Pancreas (tissue), 10 donors: ENCODE results near the gene TEX101. TPM values are rescaled to one million over a fixed set of nuclear protein-coding genes. Genes with fewer than 3 reads are reported as not detected.
"Not testable (repeated sequence)": the region's sequence is repeated elsewhere in the genome, so short reads cannot be mapped to it uniquely, and the experiment has no call there.

Experiments used
- ATAC-seq, 4 donors: fragments of 200-7000 bp; cut with Tn5 transposase; one replicate each; pipeline versions ENCODE4 v1.8.0 to v1.9.1; 2020; ENCODE audit warnings: mild to moderate bottlenecking in 4 of 4, moderate library complexity in 4 of 4
- DNase-seq, 6 donors: peaks; one replicate each; pipeline ENCODE4 v3.0.0-alpha.2; 2020
- FAIRE-seq: peaks from 2 replicates; lab custom pipeline; 2012; peaks lifted over from hg19 to GRCh38; lab: Jason Lieb, UNC
- H3K27ac ChIP-seq, 4 donors: fragments of 200-600 bp; sonication (generic); 1 replicate in 3 of 4; 2 replicates in 1 of 4; pipeline versions ENCODE4 v1.5.0 to v1.8.0; 2020
- H3K27me3 ChIP-seq, 4 donors: fragments of 200-600 bp; one replicate each; pipeline ENCODE4 v1.8.0; 2021
- H3K36me3 ChIP-seq, 3 donors: fragments of 200-600 bp; sonication (generic) in 1 of 3; one replicate each; pipeline versions ENCODE4 v1.5.0 to v1.8.0; 2020 to 2021
- H3K4me1 ChIP-seq, 3 donors: fragments of 200-600 bp; one replicate each; pipeline ENCODE4 v1.8.0; 2021
- H3K4me3 ChIP-seq, 4 donors: fragments of 200-600 bp; sonication (generic) in 2 of 4; one replicate each; pipeline versions ENCODE4 v1.5.0 to v1.8.0; 2020 to 2021
- H3K9me3 ChIP-seq, 4 donors: fragments of 200-600 bp; one replicate each; pipeline ENCODE4 v1.8.0; 2021
- CTCF ChIP-seq, 4 donors: fragments of 200-600 bp; sonication (generic) in 3 of 4; IDR thresholded peaks; one replicate each; pipeline versions ENCODE4 v1.5.0 to v1.8.0; 2021; ENCODE audit warnings: antibody characterized with exemption in 4 of 4
- WGBS, 2 donors: extraction: QIAGEN DNeasy Blood & Tissue Kit; methylation state at CpG; one replicate each; pipeline ENCODE4 v1.1.7; 2013; 5-methylcytosine and 5-hydroxymethylcytosine counted together
- intact Hi-C, 3 donors: fragments of 100-400 bp; cut with DNase I; formaldehyde crosslinking; loops; one replicate each; pipeline versions ENCODE4 v1.11.1 to v1.14.2; 2022
- polyA plus RNA-seq, 2 donors: library from polyadenylated mRNA; stranded (reverse); fragments of 200-250 nt; gene quantifications; one replicate each; pipeline ENCODE4 v1.2.3, GENCODE V29; 2013
- total RNA-seq, 6 donors: library from RNA; stranded (reverse); fragmentation: NEBNext Ultra II Directional in 4 of 6; extraction: Animal tissue kit (Norgen Biotek cat#: 25700) in 4 of 6; gene quantifications; one replicate each; pipeline versions ENCODE4 v1.2.1 to v1.2.4, GENCODE V29; 2021 to 2023
- donor health status: healthy with polysubstance abuse.
- donor health status: DM: no; HTN: no; CAD: no; lungs with moderate emphysema.
- donor health status: DM: no; HTN: no; CAD: no.
- donor health status: control.
- donor health status: control.
- donor health status: Bipolar disorder and iron deficiency.
- donor health status: DM: yes; HTN: yes; CAD: no.
- donor health status: DM: no; HTN: no; CAD: no.
- donor health status: DM: no; HTN: no; CAD: no.
- donor health status: DM: yes; HTN: yes; CAD: no.

TEX101 gene
- total and polyA plus RNA-seq, 8 donors = not detected

GRCh38 chr19:43430976-43431375 is 16.3 kb downstream of the TEX101 start:
- H3K27ac ChIP-seq = no peak overlapping the region
- ATAC-seq = no peak
- 85 to 89% methylated on average over 9 of the region's 9 CpGs for WGBS, 2 donors

GRCh38 chr19:43433358-43433673 is 18.6 kb downstream of the TEX101 start:
- Histone ChIP-seq H3K36me3 (no peaks in the 10 kb centered on the region), H3K4me3 (no peak overlapping the region), H3K4me1 (no peaks in the 10 kb centered on the region), H3K9me3 (no peaks in the 10 kb centered on the region), H3K27ac (no peak overlapping the region), H3K27me3 (no peaks in the 10 kb centered on the region)
- DNase-seq (no peak), FAIRE-seq (no peak), ATAC-seq (no peak)
- intact Hi-C loops = no loop called here
- TF ChIP-seq CTCF (IDR thresholded peaks at IDR 0.05) = no peak
- WGBS, 2 donors = 93 to 97% methylated on average over 2 of the region's 2 CpGs

More at GRCh38 chr19:43430976-43431375, 16.3 kb downstream of the TEX101 start:
- no peak for TF ChIP-seq CTCF (IDR thresholded peaks at IDR 0.05)
- Histone ChIP-seq H3K4me3 (no peak overlapping the region), H3K36me3 (no peaks in the 10 kb centered on the region), H3K4me1 (peaks cover 12 to 16% (median 15%) of the 10 kb centered on the region in 3 donors), H3K27me3 (no peaks in the 10 kb centered on the region), H3K9me3 (no peaks in the 10 kb centered on the region)
- intact Hi-C loops = no loop called here
- DNase-seq = no peak
- FAIRE-seq = no peak

- ATAC-seq = no peak
- no peaks in the 10 kb centered on the region for H3K27me3 ChIP-seq
- intact Hi-C loops = no loop called here
- FAIRE-seq = no peak
- 78 to 90% methylated on average over 6 of the region's 6 CpGs for WGBS, 2 donors
- DNase-seq = no peak
- no peaks in the 10 kb centered on the region for H3K36me3 ChIP-seq
- H3K27ac ChIP-seq = no peak overlapping the region
- no peaks in the 10 kb centered on the region for H3K4me1 ChIP-seq
- no peaks in the 10 kb centered on the region for H3K9me3 ChIP-seq
- TF ChIP-seq CTCF (IDR thresholded peaks at IDR 0.05) = no peak
- H3K4me3 ChIP-seq = no peak overlapping the region
These were observed 19.0 kb downstream of the TEX101 start for GRCh38 chr19:43433689-43434088.

- DNase-seq = no peak
- Histone ChIP-seq H3K4me1 (no peaks in the 10 kb centered on the region), H3K4me3 (no peak overlapping the region), H3K9me3 (no peaks in the 10 kb centered on the region), H3K27ac (no peak overlapping the region), H3K27me3 (no peaks in the 10 kb centered on the region), H3K36me3 (no peaks in the 10 kb centered on the region)
- WGBS, 2 donors = 81 to 85% methylated on average over 3 of the region's 3 CpGs
- intact Hi-C loops = no loop called here
- FAIRE-seq = no peak
- no peak for TF ChIP-seq CTCF (IDR thresholded peaks at IDR 0.05)
- no peak for ATAC-seq
These were observed 21.1 kb downstream of the TEX101 start for GRCh38 chr19:43435775-43436174.

GRCh38 chr19:43437284-43437683 is 22.6 kb downstream of the TEX101 start:
- H3K4me3 ChIP-seq, H3K9me3 ChIP-seq, ATAC-seq, FAIRE-seq, DNase-seq, H3K27me3 ChIP-seq, H3K27ac ChIP-seq, H3K4me1 ChIP-seq, intact Hi-C loops, H3K36me3 ChIP-seq: not testable (repeated sequence)
- WGBS, 2 donors = 85 to 91% methylated on average over 11 of the region's 11 CpGs

- Histone ChIP-seq H3K27ac (no peak overlapping the region), H3K9me3 (no peaks in the 10 kb centered on the region), H3K4me3 (no peak overlapping the region), H3K36me3 (no peaks in the 10 kb centered on the region), H3K4me1 (no peaks in the 10 kb centered on the region), H3K27me3 (no peaks in the 10 kb centered on the region)
- no peak for TF ChIP-seq CTCF (IDR thresholded peaks at IDR 0.05)
- 68 to 78% methylated on average over 6 of the region's 6 CpGs for WGBS, 2 donors
- FAIRE-seq (no peak), DNase-seq (no peak), ATAC-seq (no peak)
- intact Hi-C loops = no loop called here
These were observed 23.0 kb downstream of the TEX101 start for GRCh38 chr19:43437712-43438111.
